OCI-LY7 (cell line): ENCODE results near the gene VOPP1. TPM values are rescaled to one million over a fixed set of nuclear protein-coding genes. Genes with fewer than 3 reads are reported as not detected.

Experiments
- BruUV-seq: library from RNA; stranded (reverse); fragments of 400-500 nt; replicated peaks from 2 replicates; lab custom pipeline; 2021; lab: Mats Ljungman, UMichigan
- CTCF ChIA-PET: fragments of 300-600 bp; sonication (Branson Sonifier 250); formaldehyde crosslinking; loops from one replicate; lab custom pipeline; 2022; ENCODE audit warnings: antibody characterized with exemption; ENCODE audit not compliant: unreplicated experiment; lab: Charles Lee
- POLR2A ChIA-PET: fragments of 300-600 bp; sonication (Branson Sonifier 250); formaldehyde crosslinking; loops from one replicate; lab custom pipeline; 2022; ENCODE audit warnings: antibody characterized with exemption; lab: Charles Lee
- DNase-seq: peaks from one replicate; pipeline ENCODE4 v3.0.0-alpha.2; 2015; ENCODE audit warnings: low spot score
- H2AFZ ChIP-seq: fragments of 200-600 bp; sonication (generic), shearing (Covaris generic); 2 replicates; pipeline ENCODE4 v1.6.1; 2014; ENCODE audit warnings: mild to moderate bottlenecking, antibody characterized with exemption, low read length, moderate library complexity
- H3K27ac ChIP-seq: fragments of 200-600 bp; sonication (generic); 2 replicates; pipeline ENCODE4 v1.5.1; 2014; ENCODE audit warnings: mixed run types, low read depth, mild to moderate bottlenecking, moderate library complexity, low read length, inconsistent platforms; ENCODE audit not compliant: poor library complexity, severe bottlenecking
- H3K36me3 ChIP-seq: fragments of 200-600 bp; sonication (generic); 2 replicates; pipeline ENCODE4 v1.6.1; 2014; ENCODE audit warnings: mild to moderate bottlenecking, antibody characterized with exemption, low read length, moderate library complexity, mixed read lengths; ENCODE audit not compliant: insufficient read depth
- H3K4me1 ChIP-seq: fragments of 200-600 bp; sonication (generic); 2 replicates; pipeline ENCODE4 v1.5.1; 2014; ENCODE audit warnings: mild to moderate bottlenecking, low read length; ENCODE audit not compliant: insufficient read depth, poor library complexity, severe bottlenecking
- H3K4me2 ChIP-seq: fragments of 200-600 bp; sonication (generic); 2 replicates; pipeline ENCODE4 v1.6.1; 2014; ENCODE audit warnings: mild to moderate bottlenecking, low read length
- H3K4me3 ChIP-seq: fragments of 200-600 bp; sonication (generic); 2 replicates; pipeline ENCODE4 v1.5.1; 2014; ENCODE audit warnings: mild to moderate bottlenecking, low read depth, low read length; ENCODE audit not compliant: poor library complexity, severe bottlenecking
- H3K79me2 ChIP-seq: fragments of 200-600 bp; sonication (generic); 2 replicates; pipeline ENCODE4 v1.6.1; 2016; ENCODE audit warnings: low read depth, mild to moderate bottlenecking, low read length, moderate library complexity, mixed read lengths; ENCODE audit not compliant: insufficient read depth
- H3K9me2 ChIP-seq: fragments of 200-600 bp; sonication (generic); 2 replicates; pipeline ENCODE4 v1.6.1; 2016; ENCODE audit warnings: mild to moderate bottlenecking, low read length, mixed read lengths; ENCODE audit not compliant: insufficient read depth
- H3K9me3 ChIP-seq: fragments of 200-600 bp; sonication (generic); 2 replicates; pipeline ENCODE4 v1.6.1; 2014; ENCODE audit warnings: mild to moderate bottlenecking, mixed run types, low read length, mixed read lengths
- H4K20me1 ChIP-seq: fragments of 200-600 bp; sonication (generic); 2 replicates; pipeline ENCODE4 v1.6.1; 2014; ENCODE audit warnings: mild to moderate bottlenecking, antibody characterized with exemption, low read length, moderate library complexity, mixed read lengths; ENCODE audit not compliant: insufficient read depth
- CTCF ChIP-seq: fragments of 200-600 bp; sonication (generic); conservative IDR thresholded peaks from 2 replicates; pipeline ENCODE4 v1.5.1; 2014; ENCODE audit warnings: mild to moderate bottlenecking, antibody characterized with exemption, low read length, moderate library complexity, mixed read lengths
- EZH2phosphoT487 ChIP-seq: fragments of 200-600 bp; sonication (generic); IDR thresholded peaks from 2 replicates; pipeline ENCODE4 v1.6.1; 2018; ENCODE audit warnings: low read depth, borderline replicate concordance, mild to moderate bottlenecking, mixed run types, antibody characterized with exemption, low read length, moderate library complexity, mixed read lengths
- intact Hi-C: fragments of 100-400 bp; cut with micrococcal nuclease; formaldehyde crosslinking; loops from one replicate; pipeline ENCODE4 v1.10.0; 2022; ENCODE audit not compliant: unreplicated experiment
- total RNA-seq, 2 experiments: library from RNA; depleted of rRNA in 1 of 2; stranded (reverse); fragments of >200 nt in 1 of 2; shearing (Covaris generic) in 1 of 2; gene quantifications; 2 replicates each; pipeline ENCODE4 v1.2.3, GENCODE V29; 2014 to 2022

Gene VOPP1
- total RNA-seq, 2 experiments from 2014 or later: 68.8 to 72.1 TPM

GRCh38 chr7:55476852-55477780 lies 95.2 kb downstream of the VOPP1 start:
- Histone ChIP-seq H3K9me2 (no peaks in the 10 kb centered on the region), H3K9me3 (no peaks in the 10 kb centered on the region), H3K4me3 (no peak overlapping the region), H3K4me1 (no peaks in the 10 kb centered on the region), H4K20me1 (no peaks in the 10 kb centered on the region), H3K79me2 (no peaks in the 10 kb centered on the region), H2AFZ (no peak overlapping the region), H3K27ac (no peak overlapping the region), H3K36me3 (peaks cover 22% of the 10 kb centered on the region; the same call in 1 of the 2 replicates), H3K4me2 (no peak overlapping the region)
- ChIA-PET CTCF (no interaction called here), POLR2A (interaction anchor here (1.2 kb wide), 1 partner anchor 32 kb away, joined by 3 read pairs; no protein-coding TSS in a partner anchor)
- TF ChIP-seq EZH2phosphoT487 (no peak), CTCF (no peak)
- BruUV-seq: no TSS peak
- DNase-seq: no peak
- intact Hi-C loops: no loop called here

- no peaks in the 10 kb centered on the region for H3K79me2 ChIP-seq
- H3K4me3 ChIP-seq: no peak overlapping the region
- H3K4me1 ChIP-seq: no peaks in the 10 kb centered on the region
- no peaks in the 10 kb centered on the region for H3K9me2 ChIP-seq
- CTCF ChIA-PET: no interaction called here
- intact Hi-C loops: no loop called here
- TF ChIP-seq EZH2phosphoT487: no peak
- no peak for TF ChIP-seq CTCF
- no peaks in the 10 kb centered on the region for H3K9me3 ChIP-seq
- POLR2A ChIA-PET: interaction anchor here (1.2 kb wide), 1 partner anchor 33 kb away, joined by 3 read pairs; no protein-coding TSS in a partner anchor
- DNase-seq: no peak
- H2AFZ ChIP-seq: no peak overlapping the region
- H4K20me1 ChIP-seq: no peaks in the 10 kb centered on the region
- peaks cover 20% of the 10 kb centered on the region; the same call in 1 of the 2 replicates for H3K36me3 ChIP-seq
- H3K4me2 ChIP-seq: no peak overlapping the region
- H3K27ac ChIP-seq: no peak overlapping the region
- no TSS peak for BruUV-seq
These were observed 96.2 kb downstream of the VOPP1 start for GRCh38 chr7:55475855-55476803.
